ENCODE measurements around the gene EHMT1. TPM values are rescaled to one million over a fixed set of nuclear protein-coding genes. Genes with fewer than 3 reads are reported as not detected.

Gene EHMT1
- total RNA-seq, 2 donors from 2014 or later = 56.2 to 97.9 TPM

DNA sequence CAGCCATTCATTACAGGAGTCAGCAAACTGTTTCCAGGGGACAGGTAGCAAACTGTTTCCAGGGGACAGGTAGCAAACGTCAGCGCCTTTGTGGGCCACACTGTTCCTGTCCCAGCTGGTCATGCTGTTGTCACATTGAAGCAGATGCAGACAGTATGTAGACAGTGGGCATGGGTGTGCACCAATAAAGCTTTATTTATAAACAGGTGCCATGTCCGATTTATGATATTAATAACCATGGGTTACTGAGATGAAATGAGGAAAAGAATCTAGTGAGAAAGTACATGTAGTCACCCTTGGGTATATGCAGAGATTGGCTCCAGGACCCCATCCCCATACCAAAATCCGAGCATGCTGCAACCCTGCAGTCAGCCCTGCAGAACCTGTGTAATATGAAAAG lies 122.5 kb downstream of the EHMT1 start:
- H3K9ac ChIP-seq (ENCODE audit: low read depth in 2 of 2, low read length in 2 of 2) = no peak overlapping the region
- DNase-seq = no peak
- no peak overlapping the region for H3K4me3 ChIP-seq
- H3K9me3 ChIP-seq = no peaks in the 10 kb centered on the region
- H3K4me1 ChIP-seq = no peaks in the 10 kb centered on the region
- no peak overlapping the region for H3K27ac ChIP-seq
- TF ChIP-seq, protein P1, sequence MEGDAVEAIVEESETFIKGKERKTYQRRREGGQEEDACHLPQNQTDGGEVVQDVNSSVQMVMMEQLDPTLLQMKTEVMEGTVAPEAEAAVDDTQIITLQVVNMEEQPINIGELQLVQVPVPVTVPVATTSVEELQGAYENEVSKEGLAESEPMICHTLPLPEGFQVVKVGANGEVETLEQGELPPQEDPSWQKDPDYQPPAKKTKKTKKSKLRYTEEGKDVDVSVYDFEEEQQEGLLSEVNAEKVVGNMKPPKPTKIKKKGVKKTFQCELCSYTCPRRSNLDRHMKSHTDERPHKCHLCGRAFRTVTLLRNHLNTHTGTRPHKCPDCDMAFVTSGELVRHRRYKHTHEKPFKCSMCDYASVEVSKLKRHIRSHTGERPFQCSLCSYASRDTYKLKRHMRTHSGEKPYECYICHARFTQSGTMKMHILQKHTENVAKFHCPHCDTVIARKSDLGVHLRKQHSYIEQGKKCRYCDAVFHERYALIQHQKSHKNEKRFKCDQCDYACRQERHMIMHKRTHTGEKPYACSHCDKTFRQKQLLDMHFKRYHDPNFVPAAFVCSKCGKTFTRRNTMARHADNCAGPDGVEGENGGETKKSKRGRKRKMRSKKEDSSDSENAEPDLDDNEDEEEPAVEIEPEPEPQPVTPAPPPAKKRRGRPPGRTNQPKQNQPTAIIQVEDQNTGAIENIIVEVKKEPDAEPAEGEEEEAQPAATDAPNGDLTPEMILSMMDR (IDR thresholded peaks at IDR 0.05) = no peak
- no peaks in the 10 kb centered on the region for H3K27me3 ChIP-seq
- intact Hi-C loops (cut with DNase I) = no loop called here
- peaks cover 7% of the 10 kb centered on the region for H3K36me3 ChIP-seq

DNA sequence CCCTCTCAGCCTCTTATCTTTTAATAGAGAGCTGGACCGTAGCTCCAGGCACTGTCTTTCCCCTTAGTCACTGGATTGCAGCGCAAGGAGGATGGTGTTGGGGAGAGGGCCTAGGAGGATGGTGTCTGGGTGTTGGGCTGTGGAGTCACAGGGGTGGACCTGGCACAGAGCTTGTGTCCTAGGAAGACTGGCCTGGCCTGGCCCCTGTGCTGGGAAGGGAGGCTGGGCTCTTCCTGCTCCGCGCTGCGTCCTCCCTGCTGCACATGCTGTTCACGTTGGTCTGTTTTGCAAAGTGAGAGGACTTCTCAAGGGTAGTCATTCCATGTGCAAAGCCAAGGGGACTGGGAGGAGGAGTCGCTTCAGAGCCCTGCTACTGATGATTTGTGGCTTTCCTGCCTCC lies 123.9 kb downstream of the EHMT1 start:
- Histone ChIP-seq H3K27me3 (no peaks in the 10 kb centered on the region), H3K27ac (no peak overlapping the region), H3K9me3 (no peaks in the 10 kb centered on the region), H3K4me3 (no peak overlapping the region), H3K36me3 (peaks cover 7% of the 10 kb centered on the region), H3K4me1 (no peaks in the 10 kb centered on the region), H3K9ac (ENCODE audit: low read depth in 2 of 2, low read length in 2 of 2) (no peak overlapping the region)
- no peak for DNase-seq
- intact Hi-C loops (cut with DNase I) = no loop called here
- TF ChIP-seq, protein P1 (IDR thresholded peaks at IDR 0.05) = no peak

DNA sequence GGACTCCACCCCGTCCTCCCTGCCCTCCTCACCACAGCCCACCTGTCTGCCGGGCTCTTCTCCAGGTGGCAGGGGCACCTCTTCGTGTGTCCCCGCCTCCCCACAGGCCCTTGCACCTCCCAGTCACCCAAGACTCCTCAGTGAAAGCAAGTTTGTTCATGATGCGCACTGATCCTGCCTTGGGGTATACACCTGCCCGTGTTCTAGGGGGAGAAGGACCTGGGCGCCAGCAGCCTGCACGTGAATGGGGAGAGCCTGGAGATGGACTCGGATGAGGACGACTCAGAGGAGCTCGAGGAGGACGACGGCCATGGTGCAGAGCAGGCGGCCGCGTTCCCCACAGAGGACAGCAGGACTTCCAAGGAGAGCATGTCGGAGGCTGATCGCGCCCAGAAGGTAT lies 124.9 kb downstream of the EHMT1 start:
- no peaks in the 10 kb centered on the region for H3K4me1 ChIP-seq
- H3K9ac ChIP-seq (ENCODE audit: low read depth in 2 of 2, low read length in 2 of 2) = no peak overlapping the region
- H3K27ac ChIP-seq = no peak overlapping the region
- peaks cover 7% of the 10 kb centered on the region for H3K36me3 ChIP-seq
- TF ChIP-seq, protein P1 (IDR thresholded peaks at IDR 0.05) = no peak
- H3K4me3 ChIP-seq = no peak overlapping the region
- no peak for DNase-seq
- intact Hi-C loops (cut with DNase I) = no loop called here
- no peaks in the 10 kb centered on the region for H3K27me3 ChIP-seq
- no peaks in the 10 kb centered on the region for H3K9me3 ChIP-seq

- TF ChIP-seq, protein P1 (IDR thresholded peaks at IDR 0.05) = no peak
- H3K27ac ChIP-seq = no peak overlapping the region
- no peaks in the 10 kb centered on the region for H3K27me3 ChIP-seq
- no peak overlapping the region for H3K4me3 ChIP-seq
- peaks cover 7% of the 10 kb centered on the region for H3K36me3 ChIP-seq
- no peak overlapping the region for H3K9ac ChIP-seq (ENCODE audit: low read depth in 2 of 2, low read length in 2 of 2)
- no peaks in the 10 kb centered on the region for H3K4me1 ChIP-seq
- H3K9me3 ChIP-seq = no peaks in the 10 kb centered on the region
- no peak for DNase-seq
- intact Hi-C loops (cut with DNase I) = no loop called here
Measured at GRCh38 chr9:137744632-137745183, 125.9 kb downstream of the EHMT1 start.

- intact Hi-C loops (cut with DNase I) = no loop called here
- H3K27ac ChIP-seq = no peak overlapping the region
Measured at GRCh38 chr9:137745541-137745991, 126.8 kb downstream of the EHMT1 start.

More at GRCh38 chr9:137745541-137745991, 126.8 kb downstream of the EHMT1 start:
- H3K27me3 ChIP-seq = no peaks in the 10 kb centered on the region
- no peaks in the 10 kb centered on the region for H3K4me1 ChIP-seq
- H3K9me3 ChIP-seq = no peaks in the 10 kb centered on the region
- TF ChIP-seq, protein P1 (IDR thresholded peaks at IDR 0.05) = no peak
- no peak overlapping the region for H3K9ac ChIP-seq (ENCODE audit: low read depth in 2 of 2, low read length in 2 of 2)
- no peak for DNase-seq
- peaks cover 7% of the 10 kb centered on the region for H3K36me3 ChIP-seq
- H3K4me3 ChIP-seq = no peak overlapping the region

Measured in colonic mucosa (tissue), 4 donors.